Mesodermal cell (in vitro differentiated cells): ENCODE measurements around the gene EXOSC1.

Experiments
- H3K27ac ChIP-seq: 2 replicates; pipeline ENCODE4 v1.7.0; 2013; ENCODE audit warnings: mild to moderate bottlenecking, low read depth, low read length, moderate library complexity; ENCODE audit not compliant: severe bottlenecking
- H3K36me3 ChIP-seq: 2 replicates; pipeline ENCODE4 v1.7.1; 2013; ENCODE audit warnings: mild to moderate bottlenecking, low read length, moderate library complexity; ENCODE audit not compliant: control insufficient read depth, insufficient read depth
- H3K4me1 ChIP-seq: one replicate; pipeline ENCODE4 v1.7.1; 2013; ENCODE audit warnings: mild to moderate bottlenecking, low read length; ENCODE audit not compliant: insufficient read depth, control insufficient read depth, poor library complexity, severe bottlenecking
- H3K4me3 ChIP-seq: 2 replicates; pipeline ENCODE4 v1.7.0; 2013; ENCODE audit warnings: low read length, control low read depth, mild to moderate bottlenecking; ENCODE audit not compliant: insufficient read depth, poor library complexity, severe bottlenecking; ENCODE audit errors: extremely low read depth
- H3K9me3 ChIP-seq: 2 replicates; pipeline ENCODE4 v1.7.1; 2013; ENCODE audit warnings: mild to moderate bottlenecking, low read length, moderate library complexity; ENCODE audit not compliant: control insufficient read depth
- WGBS, 2 experiments: methylation state at CpG; one replicate each; pipeline ENCODE4 v1.1.5; 2013; ENCODE audit warnings: missing lambda C conversion rate in 2 of 2; ENCODE audit not compliant: insufficient coverage in 2 of 2; 5-methylcytosine and 5-hydroxymethylcytosine counted together

EXOSC1 gene

DNA sequence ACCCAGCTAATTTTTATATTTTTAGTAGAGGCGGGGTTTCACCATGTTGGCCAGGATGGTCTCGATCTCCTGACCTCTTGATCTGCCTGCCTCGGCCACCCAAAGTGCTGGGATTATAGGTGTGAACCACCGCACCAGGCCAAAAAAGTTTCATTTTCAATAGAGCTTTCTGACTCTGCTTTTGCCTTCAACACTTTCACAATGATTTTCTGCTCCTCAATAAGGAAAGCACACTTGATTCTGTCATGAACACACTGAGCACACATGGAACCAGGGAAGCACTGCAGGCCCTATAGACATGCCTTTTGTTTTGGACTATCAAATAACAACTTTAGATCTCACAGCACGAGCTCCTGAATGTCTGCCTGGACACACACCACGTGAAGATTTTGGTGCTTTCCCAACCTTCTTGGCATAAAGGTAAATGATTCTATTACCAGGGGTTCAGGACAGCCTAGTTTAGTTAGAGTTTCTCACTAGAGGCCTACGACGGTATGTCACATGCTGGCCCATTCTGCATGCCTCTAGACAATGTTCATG lies 52.7 kb downstream of the EXOSC1 start:
- Histone ChIP-seq H3K4me3 (no peak overlapping the region), H3K9me3 (no peaks in the 10 kb centered on the region), H3K4me1 (no peaks in the 10 kb centered on the region), H3K36me3 (peaks cover 77% of the 10 kb centered on the region), H3K27ac (no peak overlapping the region)
- WGBS, 2 experiments: 89% methylated on average over 6 of the region's 8 CpGs

DNA sequence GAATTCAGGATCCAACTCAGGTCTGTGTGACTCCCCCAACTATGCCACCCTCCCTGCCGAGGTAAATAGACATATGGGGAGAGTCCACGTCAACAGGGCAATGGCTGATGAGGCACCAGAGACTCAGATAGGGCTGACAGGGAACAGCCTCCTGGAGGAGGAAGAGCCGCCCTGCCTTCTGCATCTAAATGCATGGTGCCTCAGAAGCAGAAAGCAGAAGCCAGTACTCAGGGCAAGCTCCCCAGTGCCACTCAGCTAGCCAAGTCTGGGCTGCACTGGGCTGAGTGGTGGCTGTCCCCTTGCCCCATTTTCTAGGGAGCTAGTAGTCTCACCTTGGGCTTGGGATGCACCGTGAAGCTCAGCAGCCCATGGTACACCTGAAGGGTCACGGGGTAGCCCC lies 55.7 kb downstream of the EXOSC1 start:
- Histone ChIP-seq H3K36me3 (peaks cover 82% of the 10 kb centered on the region), H3K4me1 (no peaks in the 10 kb centered on the region), H3K9me3 (no peaks in the 10 kb centered on the region), H3K4me3 (no peak overlapping the region), H3K27ac (no peak overlapping the region)
- 93 to 96% methylated on average over 5 of the region's 5 CpGs for whole genome bisulfite sequencing, 2 experiments

DNA sequence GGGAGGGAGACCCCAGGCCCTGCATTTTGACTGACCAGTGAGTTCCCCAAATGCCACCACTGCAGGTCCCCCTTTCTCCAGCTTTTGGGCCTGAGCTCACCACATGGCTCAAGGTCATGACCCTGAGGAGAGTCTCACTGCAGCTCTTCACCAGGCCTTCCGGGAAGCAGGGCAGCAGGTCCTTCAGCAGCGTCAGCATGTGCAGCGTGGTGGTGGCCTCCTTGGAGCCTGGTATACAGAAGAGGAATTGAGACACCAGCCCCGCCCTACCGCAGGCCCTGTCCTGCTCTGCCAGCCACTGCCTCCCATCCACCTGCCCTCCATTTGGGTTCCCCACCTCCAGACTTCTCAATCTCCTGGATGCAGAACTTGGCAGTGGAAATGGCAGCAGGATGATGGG lies 57.7 kb downstream of the EXOSC1 start:
- no peaks in the 10 kb centered on the region for H3K4me1 ChIP-seq

More for the DNA sequence above, 57.7 kb downstream of the EXOSC1 start:
- WGBS, 2 experiments: 96 to 98% methylated on average over 4 to 5 of the region's 5 CpGs
- Histone ChIP-seq H3K4me3 (no peak overlapping the region), H3K27ac (no peak overlapping the region), H3K36me3 (peaks cover 79% of the 10 kb centered on the region), H3K9me3 (no peaks in the 10 kb centered on the region)
